Stimulated activated CD8-positive, alpha-beta memory T cell treated with anti-CD3 and anti-CD28 coated beads, Interleukin-4, amount 100 ng/mL, for 48 hours (primary cell): ENCODE results near the gene MDFIC.

ENCODE experiments used
- DNase-seq: peaks from one replicate; pipeline ENCODE4 v3.0.0-alpha.2; 2020

MDFIC gene

DNA sequence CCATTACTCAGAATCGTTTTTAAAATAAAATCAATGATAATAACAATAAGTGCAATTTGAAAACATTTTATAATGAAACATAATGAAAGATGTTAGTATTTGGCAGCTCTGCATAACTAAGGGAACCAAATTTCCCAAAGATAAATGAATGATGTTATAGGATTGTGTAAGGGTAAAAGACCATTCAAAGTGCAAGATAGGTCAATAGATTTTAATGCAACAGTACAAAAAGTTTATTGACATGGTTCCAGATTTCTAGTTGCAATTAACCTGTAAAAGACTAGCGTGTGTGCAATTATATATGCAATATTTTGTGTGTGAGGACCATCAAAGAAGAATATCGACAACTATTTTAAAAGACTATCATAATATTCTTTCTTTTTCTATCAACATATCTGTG lies 122.3 kb downstream of the MDFIC start:
- no peak for DNase-seq

DNA sequence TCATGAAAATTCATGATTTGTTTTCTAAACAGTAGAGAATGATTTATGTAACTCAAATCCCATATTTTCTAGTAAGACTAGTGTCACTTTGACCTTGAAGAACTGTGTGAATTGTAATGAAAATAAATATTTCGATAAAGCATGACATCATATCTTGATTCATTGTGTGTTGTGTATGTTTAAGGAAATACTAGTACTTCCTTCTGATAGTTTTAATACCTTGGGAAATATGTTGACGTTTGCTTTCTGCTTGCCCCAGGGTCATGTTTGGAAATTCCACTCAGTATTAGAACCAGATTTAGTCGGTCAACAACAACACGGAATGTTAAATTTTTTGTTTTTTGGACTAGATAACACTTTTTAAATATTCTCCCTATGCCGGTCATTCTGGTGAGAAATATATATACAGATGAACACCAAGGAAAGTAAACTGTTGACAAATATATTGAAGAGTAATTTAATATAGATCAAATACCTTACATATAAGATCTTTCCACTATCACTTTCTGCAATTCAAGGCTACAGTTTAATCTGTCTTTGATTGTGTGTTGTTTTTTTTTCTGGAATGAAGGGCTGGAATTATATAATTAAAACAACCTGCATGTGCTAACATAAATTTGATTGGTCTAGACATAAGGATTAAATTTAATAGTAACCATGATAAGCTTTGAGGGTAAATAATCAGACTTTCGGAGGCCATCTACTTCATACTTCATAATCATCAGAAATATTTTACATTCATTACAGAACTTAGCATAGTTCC lies 126.2 kb downstream of the MDFIC start:
- DNase-seq: no peak

DNA sequence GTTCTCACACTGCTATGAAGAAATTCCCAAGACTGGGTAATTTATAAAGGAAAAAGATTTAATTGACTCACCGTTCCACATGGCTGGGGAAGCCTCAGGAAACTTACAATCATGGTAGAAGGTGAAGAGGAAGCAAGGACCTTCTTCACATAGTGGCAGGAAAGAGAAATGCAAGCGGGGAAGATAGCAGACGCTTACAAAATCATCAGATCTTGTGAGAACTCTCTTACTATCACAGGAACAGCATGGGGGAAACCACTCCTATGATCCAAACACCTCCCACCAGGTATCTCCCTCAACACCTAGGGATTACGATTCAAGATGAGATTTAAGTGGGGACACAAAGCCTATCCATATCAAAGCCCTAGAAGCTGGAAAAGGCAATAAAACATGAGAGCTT lies 130.8 kb downstream of the MDFIC start:
- DNase-seq: no peak

DNA sequence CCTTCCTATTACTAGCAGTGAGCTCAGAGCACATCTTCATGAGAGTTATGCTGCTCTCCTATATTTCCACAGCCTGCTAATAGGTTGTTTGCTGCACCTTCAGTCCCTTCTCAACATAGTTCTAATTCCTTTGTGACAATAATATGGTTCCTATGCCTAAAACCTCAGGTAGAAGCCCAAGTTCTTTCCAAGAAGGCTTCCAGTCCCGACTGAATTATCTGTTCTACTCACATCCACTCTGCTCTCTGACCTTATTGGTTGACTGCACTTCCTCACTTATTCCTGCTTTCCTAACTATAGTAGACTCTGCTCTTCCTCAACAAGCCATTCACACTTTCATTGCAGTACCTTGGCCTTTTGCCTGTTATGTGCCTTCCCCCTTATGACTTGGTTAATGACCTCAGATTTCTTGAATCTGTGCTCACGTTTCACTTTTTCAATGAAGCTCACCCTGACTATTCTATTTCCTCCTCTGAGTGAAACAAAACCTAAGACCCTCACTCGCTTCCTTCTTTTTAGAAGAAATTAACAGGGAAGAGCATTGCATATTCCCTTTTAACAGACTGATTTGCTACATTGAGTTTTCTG lies 132.7 kb downstream of the MDFIC start:
- no peak for DNase-seq

DNA sequence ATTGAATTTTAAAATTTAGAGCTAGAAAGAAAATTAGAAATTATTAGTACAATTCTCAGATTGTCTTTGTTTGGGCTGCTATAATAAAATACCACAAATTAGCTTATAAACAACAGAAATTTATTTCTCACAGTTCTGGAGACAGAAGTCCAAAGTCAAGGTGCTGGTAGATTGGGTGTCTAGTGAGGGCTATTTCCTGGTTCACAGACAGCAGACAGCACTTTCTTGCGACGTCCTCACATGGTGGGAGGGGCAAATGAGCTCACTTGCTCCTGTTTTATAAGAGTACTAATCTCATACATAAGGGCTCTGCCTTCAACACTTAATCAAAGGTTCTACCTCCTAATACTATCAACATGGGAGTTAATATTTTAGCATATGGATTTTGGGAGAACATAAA lies 134.1 kb downstream of the MDFIC start:
- no peak for DNase-seq

DNA sequence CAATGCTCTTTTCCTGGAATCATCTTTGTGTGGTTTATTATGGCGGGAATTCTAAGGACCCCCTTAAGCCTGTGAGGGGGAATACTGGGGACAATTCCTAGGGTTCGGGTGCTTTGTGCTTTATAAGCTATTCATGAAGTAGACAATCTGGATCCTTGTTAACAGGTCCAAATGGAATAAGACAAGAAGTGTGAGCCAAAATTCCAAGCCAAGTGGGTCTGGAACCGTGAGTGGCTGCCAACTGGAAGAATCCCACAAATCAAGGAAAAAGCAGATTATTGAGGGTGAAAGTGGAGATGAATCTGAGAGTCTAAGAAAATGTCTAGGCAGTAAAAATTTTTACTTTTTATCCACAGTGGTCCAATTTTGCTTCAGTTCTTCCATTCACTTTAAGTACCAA lies 136.8 kb downstream of the MDFIC start:
- no peak for DNase-seq

DNA sequence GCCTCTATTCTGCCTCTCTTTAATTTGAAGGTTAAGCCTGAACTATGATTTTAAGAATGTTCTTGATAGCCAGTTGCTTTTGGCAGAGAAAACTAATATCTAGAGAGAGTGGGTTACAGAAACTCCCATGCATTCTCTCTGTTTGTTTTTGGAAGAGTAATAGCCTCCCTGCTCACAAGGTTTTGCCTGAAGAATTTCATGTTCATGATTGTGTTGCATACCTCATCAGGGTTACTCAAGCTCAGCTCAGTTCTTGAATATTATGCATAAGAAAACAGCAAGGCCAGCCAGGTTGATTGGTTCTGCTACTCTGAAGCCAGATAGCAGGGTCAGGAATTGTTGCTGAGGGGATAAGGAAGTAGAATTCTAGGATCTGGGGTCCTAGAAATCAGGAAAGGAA lies 137.4 kb downstream of the MDFIC start:
- no peak for DNase-seq

DNA sequence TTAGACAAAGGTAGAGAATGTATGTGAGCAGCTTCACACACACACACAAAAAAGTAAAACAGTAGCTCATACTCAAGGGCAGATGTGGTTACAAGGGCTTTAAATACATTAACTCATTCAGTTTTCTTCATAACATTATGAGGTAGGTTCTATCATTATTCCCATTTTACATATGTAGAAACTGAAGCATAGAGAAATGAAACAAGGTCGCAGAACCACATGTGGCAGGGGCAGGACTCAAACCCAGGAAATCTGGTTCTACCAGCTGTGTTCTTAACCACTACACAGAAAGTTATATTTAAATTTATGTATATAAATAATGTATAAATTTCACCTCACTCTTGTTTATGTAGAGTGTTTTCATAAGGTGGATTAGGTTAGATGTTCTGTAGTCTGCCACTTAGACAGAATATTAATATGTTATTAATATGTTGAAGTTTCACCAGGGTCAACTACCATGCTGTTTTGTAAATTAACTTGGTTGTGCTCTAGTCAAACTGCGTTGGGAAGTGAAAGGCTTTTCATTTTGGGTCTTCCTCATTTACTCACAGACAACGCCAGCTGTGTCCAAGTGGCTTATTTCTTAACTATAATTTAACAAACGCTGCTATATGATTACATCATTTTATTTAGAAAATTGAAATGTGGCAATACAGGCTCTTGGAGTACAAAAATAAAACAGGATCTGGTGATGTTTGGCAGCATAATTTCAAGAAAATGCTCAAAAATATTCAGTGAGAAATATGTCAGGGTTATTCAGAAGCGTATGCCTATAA lies 138.4 kb downstream of the MDFIC start:
- no peak for DNase-seq

DNA sequence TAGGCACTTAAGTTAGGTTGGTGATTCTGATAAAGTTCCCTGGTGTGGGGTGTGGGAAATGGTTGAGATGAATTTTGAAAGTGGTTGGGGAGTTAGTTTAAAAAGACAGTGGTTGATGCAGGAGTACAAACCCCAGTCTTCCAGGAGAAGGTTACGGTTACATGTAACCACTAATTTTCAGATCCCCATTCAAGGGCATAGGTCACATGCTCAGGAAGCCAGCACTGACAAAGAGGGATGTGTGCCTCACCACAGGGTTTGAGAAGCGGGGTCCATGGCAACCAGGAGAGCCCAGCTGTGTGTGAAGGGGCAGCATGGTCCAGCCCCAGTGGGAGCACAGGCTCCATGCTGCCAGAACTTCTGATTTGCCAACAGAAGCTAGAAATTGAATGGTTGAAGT lies 144.2 kb downstream of the MDFIC start:
- no peak for DNase-seq

DNA sequence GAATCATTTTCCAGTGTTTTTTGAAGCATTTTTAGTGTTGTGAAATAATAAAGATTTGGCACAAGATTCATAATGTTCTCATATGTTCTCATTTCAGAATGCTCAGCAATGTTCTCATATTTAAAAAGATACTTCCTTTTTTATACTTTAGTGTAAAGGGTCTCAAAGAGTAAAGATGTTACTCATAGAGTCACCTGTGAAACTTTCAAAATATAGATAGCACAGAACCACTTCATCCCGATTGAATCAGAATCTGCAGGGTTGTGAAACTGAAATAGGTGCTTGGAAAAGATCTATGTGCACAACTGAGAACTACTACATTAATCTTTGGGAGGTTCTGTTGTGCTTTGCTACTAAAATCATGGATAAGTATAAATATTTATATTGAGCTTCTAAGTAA lies 144.7 kb downstream of the MDFIC start:
- DNase-seq: no peak

DNA sequence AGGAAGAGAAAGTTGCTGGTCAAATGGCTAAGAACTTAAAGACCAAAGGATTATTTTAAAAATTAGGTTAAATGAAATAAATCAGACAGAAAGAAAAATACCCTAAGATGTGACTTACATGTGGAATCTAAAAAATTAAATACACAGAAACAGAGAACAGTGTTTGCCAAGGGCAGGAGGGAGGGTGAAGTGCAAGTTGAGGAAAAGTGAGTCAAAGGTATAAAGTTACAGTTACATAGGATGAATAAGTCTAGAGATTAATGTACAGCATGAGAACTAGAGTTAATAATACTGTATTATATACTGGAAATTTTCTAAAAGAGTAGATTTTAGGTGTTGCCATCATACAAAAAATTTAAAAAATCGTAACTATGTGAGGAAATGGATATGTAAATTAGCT lies 146.3 kb downstream of the MDFIC start:
- no peak for DNase-seq
